NCI-H187 treated with DMSO at 0.1 percent for 48 hours (cell line): ENCODE results near the gene TREM1.
"Not testable (repeated sequence)": the region's sequence is repeated elsewhere in the genome, so short reads cannot be mapped to it uniquely, and the experiment has no call there.

Experiments
- DNase-seq: peaks from one replicate; lab custom pipeline; 2025; lab: John Stamatoyannopoulos, UW

TREM1 gene

DNA sequence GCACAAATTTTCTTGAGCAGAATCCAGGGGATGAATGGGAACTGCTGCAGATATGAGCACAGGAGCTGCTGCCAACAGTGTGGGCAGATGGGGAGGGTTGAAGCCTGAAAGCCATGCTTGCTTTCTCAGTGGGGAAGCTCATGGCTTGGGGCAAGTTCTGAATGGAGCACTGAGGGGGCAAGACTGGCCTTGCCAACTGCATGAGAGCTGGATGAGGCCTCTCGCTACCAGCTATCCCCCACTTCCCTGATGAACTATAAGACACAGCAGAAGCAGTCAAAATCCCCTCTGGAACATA is 28.3 kb downstream of the TREM1 start:
- no peak for DNase-seq

DNA sequence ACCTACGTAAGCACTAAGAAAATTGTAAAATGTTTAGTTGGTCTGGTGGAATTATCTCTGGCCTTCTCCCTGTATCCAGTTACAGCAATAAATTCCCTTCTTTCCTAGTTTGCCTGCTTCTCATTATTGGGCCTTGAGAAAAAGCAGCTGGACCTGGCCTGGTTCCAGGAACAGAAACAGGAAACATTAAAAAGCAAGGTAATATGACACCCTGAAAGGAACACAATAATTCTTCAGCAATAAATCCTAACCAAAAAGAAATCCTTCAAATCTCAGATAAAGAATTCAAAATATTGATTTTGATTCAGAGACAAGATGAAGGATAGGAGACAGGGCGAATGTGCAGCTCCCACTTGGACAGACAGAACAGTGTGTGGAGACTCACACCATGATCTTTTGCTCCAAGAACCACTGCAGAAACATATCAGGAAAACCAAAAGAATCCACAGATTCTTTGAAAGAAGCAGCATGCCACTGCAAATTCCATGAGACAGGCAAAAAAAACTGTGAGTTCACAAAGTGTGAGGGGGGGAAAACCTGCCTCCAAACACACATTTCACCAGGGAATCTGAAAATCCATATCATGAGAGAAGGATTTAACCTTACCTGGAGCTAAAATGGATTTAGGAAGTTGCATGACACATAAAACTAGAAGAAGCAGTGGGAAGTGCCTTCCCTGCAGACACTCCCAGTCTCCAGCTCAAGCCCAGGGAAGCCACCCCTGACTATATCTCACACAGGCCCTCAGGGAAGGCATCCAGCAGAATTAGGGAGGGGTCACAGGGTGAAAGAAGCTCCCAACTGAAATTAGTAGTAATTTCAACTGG is 28.9 kb downstream of the TREM1 start:
- peak; percentile 14 for DNase-seq

DNA sequence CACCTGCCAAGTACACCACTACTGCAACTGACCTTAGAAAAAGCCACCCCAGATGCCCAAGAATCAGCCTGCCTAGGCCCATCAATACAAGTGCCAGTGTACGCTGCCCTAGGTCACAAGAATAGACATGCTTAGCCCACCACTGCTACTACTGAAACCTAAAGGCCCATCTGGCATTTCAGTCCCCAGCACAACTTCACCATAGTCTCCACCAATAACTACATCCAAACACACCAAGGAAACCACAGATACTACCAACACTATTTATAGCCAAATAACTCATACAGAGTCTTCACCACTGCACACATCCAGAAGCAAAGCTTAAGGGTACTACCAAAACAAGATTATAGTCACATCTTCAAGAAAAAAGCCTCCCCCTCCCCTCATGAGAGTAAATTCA is 30.1 kb downstream of the TREM1 start:
- DNase-seq, result no peak

DNA sequence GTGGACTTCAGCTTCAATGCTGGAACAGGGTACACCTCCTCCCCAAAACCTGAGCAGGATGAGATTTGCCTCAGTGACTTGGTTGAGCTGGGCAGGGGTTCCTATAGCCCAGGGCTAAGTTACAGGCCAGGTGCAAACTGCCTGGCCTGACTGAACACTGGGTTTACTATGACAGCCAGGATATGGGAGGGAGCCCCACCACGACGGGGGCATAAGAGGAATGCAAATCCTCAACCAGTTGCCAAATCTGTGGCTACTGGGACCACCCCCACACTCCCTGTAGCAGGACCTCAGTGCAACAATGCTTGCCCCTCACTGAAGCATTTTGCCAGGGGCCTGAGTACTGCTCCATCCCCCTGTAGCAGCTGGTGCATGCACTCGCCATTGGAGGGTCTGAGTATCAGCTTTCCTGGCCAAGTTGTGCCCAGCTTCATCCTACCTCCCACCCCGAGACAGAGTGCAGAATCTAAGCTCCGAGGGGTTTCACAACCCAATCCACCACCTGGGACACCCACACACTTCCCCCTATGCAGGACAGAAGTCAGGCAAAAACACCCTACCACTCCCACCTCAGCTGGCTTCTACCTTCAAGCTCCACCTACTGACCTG is 30.7 kb downstream of the TREM1 start:
- no peak for DNase-seq

GRCh38 chr6:41255110-41255509 is 31.4 kb downstream of the TREM1 start:
- no peak for DNase-seq

DNA sequence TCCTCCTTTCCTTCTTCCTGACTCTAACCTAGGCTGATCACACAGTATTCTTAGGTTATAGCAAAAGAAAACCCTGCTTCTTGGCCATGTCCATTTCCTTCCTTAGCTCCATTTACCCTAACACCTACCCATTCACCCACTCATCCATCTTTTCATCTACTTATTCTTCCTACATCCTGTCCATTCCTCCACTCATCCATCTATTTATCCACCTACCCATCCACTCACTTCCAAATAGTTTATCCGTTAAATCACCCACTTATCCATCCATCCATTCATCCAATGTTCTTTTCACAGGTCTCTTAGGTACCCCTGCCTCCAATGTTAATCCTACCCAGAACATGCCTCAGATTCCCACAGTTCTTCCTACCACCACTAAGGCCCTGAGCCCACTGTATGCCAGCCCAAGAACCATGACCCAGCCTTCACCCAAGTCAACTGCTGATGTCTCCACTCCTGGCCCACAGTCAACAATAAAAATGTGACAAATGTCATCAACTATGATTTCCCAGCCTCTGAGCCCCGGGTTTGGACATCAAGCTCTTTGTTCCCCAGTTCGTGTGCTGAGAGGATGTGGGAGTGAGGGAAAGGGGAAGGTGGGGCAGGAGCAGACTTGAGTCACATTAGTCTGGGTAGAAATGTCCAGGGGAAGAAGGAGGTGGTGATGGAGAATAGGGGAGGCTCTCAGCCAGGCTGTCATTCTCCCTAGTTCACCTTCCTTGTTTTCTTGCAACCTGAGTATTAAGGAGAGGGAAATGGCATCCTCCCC is 33.9 kb downstream of the TREM1 start:
- no peak for DNase-seq

- no peak for DNase-seq
Observed at GRCh38 chr6:41247882-41248705, 38.4 kb downstream of the TREM1 start.

DNA sequence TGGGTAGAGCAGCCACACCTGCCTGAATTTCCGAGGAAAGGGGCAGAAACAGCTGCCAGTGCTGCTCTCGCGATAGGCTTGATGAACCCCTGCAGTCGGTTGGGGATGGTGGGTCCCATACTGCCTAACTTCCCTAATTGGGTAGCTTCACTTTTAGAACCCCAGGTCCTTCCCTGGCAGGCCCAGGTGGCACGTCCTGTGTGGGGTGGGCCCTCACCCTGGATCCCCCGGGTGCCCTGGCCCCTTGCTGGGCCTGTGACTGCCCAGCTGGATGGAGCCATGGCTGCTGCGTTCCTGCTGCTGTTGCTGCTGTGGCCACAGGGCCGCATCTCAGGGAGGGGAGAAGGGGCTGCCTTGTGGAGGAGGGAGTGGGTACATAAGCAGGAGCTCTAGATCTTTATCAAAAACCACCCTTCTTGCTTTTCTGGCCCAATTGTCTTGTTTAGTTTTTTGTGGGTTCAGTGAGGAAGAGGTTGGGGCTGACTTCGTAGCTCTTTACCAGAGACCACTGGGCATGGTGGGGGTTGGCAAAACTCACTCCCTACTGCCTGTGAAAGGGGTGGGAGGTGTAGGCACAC is 39.1 kb downstream of the TREM1 start:
- no peak for DNase-seq

DNA sequence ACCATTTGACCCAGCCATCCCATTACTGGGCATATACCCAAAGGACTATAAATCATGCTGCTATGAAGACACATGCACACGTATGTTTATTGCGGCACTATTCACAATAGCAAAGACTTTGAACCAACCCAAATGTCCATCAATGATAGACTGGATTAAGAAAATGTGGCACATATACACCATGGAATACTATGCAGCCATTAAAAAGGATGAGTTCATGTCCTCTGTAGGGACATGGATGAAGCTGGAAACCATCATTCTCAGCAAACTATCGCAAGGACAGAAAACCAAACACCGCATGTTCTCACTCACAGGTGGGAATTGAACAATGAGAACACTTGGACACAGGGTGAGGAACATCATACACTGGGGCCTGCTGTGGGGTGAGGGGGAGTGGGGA is 40.0 kb downstream of the TREM1 start:
- DNase-seq, result not testable (repeated sequence)

DNA sequence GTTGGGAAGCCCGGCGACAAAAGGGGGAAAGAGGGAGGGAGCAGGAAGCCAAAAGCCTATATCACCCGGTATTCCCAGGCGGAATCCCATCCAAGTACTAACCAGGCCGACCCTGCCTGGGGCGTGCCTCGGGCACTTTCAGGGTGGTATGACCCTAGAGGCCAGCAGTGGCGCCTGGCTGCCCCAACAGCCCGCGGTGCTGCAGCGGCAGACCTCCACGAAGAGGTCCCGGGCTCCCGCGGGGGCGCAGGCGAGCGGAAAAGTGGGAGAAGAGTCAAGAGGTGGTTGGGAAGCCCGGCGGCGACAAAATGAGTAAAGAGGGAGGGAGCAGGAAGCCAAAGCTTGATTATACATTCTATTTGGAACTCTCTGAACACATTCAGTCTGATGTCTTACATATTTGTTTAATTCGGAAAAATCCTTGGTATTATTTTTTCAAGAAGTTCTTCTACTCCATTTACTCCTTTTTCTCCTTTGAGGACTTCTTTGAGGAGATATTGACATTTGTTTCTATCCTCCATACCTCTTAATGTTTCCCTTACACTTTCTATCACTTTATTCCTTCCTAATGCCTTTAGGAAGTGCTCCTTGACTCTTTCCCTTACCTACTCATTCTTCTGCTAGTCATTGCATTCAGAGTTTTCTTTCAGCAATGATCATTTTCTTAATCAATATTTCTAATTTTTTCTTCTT is 46.9 kb downstream of the TREM1 start:
- DNase-seq, result no peak

DNA sequence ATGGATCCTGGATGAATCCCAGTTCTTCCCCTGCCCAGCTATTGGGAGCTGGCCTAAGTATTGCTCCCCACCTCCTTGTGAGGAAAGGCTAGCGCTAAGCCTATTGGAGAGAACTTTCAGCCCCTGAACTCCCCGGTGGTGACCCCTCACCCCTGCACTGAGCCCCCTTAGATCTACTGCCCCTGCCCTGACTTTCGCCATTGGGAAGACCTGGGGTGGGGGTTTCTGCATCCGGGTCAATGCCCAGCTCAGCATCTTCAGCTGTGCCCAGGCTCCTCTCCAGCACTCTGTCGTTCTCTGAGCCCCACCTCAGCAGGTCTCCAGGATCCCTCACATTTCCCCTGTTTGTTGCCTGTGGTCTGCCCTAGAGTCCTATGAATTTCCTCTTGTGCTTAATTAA is 49.4 kb downstream of the TREM1 start:
- no peak for DNase-seq

GRCh38 chr6:41236276-41236675 is 50.2 kb downstream of the TREM1 start:
- DNase-seq, result no peak

GRCh38 chr6:41232667-41233066 is 53.8 kb downstream of the TREM1 start:
- DNase-seq, result no peak

DNA sequence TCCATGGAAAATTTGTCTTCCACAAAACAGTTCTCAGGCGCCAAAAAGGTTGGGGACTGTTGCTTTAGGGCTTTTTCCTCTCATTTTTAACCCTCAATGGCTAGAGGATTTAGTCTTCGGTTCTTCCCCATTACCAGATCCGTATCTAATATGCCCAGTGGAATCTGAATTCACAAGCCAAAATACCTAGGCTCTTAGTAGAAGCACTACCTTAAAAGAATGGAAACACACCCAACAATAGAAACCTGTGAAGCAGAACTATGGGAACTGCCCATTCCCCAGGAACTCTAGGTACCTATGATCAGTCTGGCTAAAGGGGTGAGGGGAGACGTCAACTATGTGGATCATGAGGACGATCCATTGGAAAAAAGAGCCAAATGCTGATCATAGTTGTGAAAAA is 55.2 kb downstream of the TREM1 start:
- no peak for DNase-seq

DNA sequence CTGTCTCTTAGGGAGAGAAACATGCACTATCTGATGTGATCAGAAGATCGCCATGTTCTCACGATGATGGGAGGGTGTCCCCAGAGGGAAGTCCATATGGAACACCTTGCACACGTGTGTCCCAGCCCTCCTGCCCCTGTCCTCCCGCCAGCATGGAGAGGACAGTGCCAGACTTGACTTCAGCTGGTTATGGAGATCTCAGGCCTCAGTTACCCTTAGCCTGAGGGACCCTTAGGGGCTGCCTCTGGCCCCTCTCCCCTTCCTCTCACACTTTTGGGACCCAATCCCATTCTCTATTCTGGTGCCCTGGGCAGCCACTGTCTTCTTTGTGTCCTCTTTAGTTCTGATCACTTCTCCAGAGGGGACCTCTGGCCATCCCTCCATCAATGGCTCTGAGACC is 56.8 kb downstream of the TREM1 start:
- no peak for DNase-seq

- no peak for DNase-seq
Observed at GRCh38 chr6:41228616-41229015, 57.9 kb downstream of the TREM1 start.

DNA sequence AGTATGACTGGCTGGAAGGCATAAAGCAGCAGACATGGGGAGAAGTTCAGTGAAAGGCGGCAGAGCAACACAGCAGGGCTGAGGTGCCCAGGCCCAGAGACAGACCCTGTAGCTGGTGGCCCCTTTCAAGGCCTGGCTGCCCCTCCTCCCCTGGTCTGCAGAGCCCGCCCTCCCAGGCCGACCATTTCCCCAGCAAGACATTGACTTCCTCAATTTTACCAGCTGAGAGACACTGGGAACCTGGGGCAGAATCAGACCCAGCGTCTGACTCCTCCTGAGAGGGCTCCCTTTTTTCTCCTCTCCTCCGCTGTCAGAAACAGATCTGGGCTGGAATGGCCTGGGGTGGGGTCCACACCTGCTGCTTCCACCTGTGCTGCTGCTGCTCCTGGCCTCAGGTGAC is 58.4 kb downstream of the TREM1 start, which contains the start of gene TREML4:
TREML4 (plus strand) TSS at position 254 of the 400 bp plus-strand sequence; CDS start at position 333, 79 bp downstream.
- DNase-seq, result no peak

GRCh38 chr6:41226752-41227151 is 59.7 kb downstream of the TREM1 start:
- peak; percentile 44 for DNase-seq

DNA sequence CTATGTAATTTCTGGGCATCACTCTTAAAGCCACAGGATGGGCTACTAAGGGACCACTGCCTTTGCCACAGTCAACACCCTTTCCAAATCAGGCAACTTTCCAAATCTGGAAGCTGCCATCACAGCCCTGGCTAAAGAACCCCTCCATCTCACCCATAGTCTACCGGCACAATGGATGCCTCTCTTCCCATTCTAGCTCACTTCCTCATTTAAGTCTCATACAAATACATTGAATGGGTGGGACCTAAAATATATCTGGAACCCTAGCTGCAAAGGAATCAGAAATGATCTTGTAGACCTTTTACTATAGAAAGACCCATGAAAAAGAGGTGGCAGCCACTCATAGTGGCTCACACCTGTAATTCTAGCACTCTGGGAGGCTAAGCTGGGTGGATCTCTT is 61.7 kb downstream of the TREM1 start:
- no peak for DNase-seq
